OCI-LY1 (cell line): ENCODE results near the gene DMBT1.
"Not testable (repeated sequence)": the region's sequence is repeated elsewhere in the genome, so short reads cannot be mapped to it uniquely, and the experiment has no call there.

ENCODE experiments used
- H2AFZ ChIP-seq: fragments of 200-600 bp; sonication (generic), shearing (Covaris generic); 2 replicates; pipeline ENCODE4 v1.6.0; 2014; ENCODE audit warnings: antibody characterized with exemption, mild to moderate bottlenecking, low read length
- H3F3A ChIP-seq: fragments of 200-600 bp; sonication (generic), shearing (Covaris generic); 2 replicates; pipeline ENCODE4 v1.6.0; 2014; ENCODE audit warnings: mild to moderate bottlenecking, antibody characterized with exemption, low read length, moderate library complexity; ENCODE audit not compliant: insufficient read depth
- H3K27ac ChIP-seq: fragments of 200-600 bp; sonication (generic); 2 replicates; pipeline ENCODE4 v1.5.1; 2014; ENCODE audit warnings: low read length, mixed run types, mild to moderate bottlenecking, low read depth; ENCODE audit not compliant: poor library complexity, severe bottlenecking
- H3K27me3 ChIP-seq: fragments of 200-600 bp; sonication (generic); 2 replicates; pipeline ENCODE4 v1.6.0; 2014; ENCODE audit warnings: antibody characterized with exemption, mild to moderate bottlenecking, low read length, moderate library complexity; ENCODE audit not compliant: insufficient read depth
- H3K36me3 ChIP-seq: fragments of 200-600 bp; sonication (generic); 2 replicates; pipeline ENCODE4 v1.6.1; 2014; ENCODE audit warnings: mild to moderate bottlenecking, antibody characterized with exemption, low read length, moderate library complexity, mixed read lengths; ENCODE audit not compliant: insufficient read depth
- H3K4me1 ChIP-seq: fragments of 200-600 bp; sonication (generic); 2 replicates; pipeline ENCODE4 v1.5.1; 2014; ENCODE audit warnings: mild to moderate bottlenecking, low read length, moderate library complexity; ENCODE audit not compliant: insufficient read depth, severe bottlenecking
- H3K4me2 ChIP-seq: fragments of 200-600 bp; sonication (generic), shearing (Covaris generic); 2 replicates; pipeline ENCODE4 v1.6.1; 2014; ENCODE audit warnings: low read length
- H3K4me3 ChIP-seq: fragments of 200-600 bp; sonication (generic); 2 replicates; pipeline ENCODE4 v1.5.1; 2014; ENCODE audit warnings: low read length, low read depth, mild to moderate bottlenecking, mixed read lengths; ENCODE audit not compliant: poor library complexity, severe bottlenecking
- H3K79me2 ChIP-seq: fragments of 200-600 bp; shearing (Covaris generic); 2 replicates; pipeline ENCODE4 v1.6.1; 2016; ENCODE audit warnings: mixed run types, low read length, mixed read lengths; ENCODE audit not compliant: insufficient read depth
- H3K9ac ChIP-seq: fragments of 200-600 bp; sonication (generic), shearing (Covaris generic); 2 replicates; pipeline ENCODE4 v1.6.1; 2014; ENCODE audit warnings: mild to moderate bottlenecking, low read length, mixed read lengths
- H3K9me2 ChIP-seq: fragments of 200-600 bp; sonication (generic), shearing (Covaris generic); 2 replicates; pipeline ENCODE4 v1.6.1; 2014; ENCODE audit warnings: low read depth, mild to moderate bottlenecking, low read length, mixed read lengths
- H3K9me3 ChIP-seq: fragments of 200-600 bp; shearing (Covaris generic); 2 replicates; pipeline ENCODE4 v1.6.1; 2014; ENCODE audit warnings: low read length, mixed read lengths
- H4K20me1 ChIP-seq: fragments of 200-600 bp; sonication (generic), shearing (Covaris generic); 2 replicates; pipeline ENCODE4 v1.6.0; 2016; ENCODE audit warnings: mild to moderate bottlenecking, low read length; ENCODE audit not compliant: insufficient read depth
- CTCF ChIP-seq: fragments of 200-600 bp; sonication (generic), shearing (Covaris generic); IDR thresholded peaks from 2 replicates; pipeline ENCODE4 v1.5.1; 2017; ENCODE audit warnings: mild to moderate bottlenecking, antibody characterized with exemption, low read length, moderate library complexity, mixed read lengths
- EZH2 ChIP-seq: fragments of 200-600 bp; sonication (generic), shearing (Covaris generic); IDR thresholded peaks from 2 replicates; pipeline ENCODE4 v1.8.0; 2017; ENCODE audit warnings: borderline replicate concordance, mixed run types, mild to moderate bottlenecking, antibody characterized with exemption, low read length, moderate library complexity, mixed read lengths

DMBT1 gene

GRCh38 chr10:122592161-122592560, 31.6 kb downstream of the DMBT1 start:
- H3K9me2 ChIP-seq = no peaks in the 10 kb centered on the region
- no peak overlapping the region for H3K27ac ChIP-seq
- H3K9me3 ChIP-seq = no peaks in the 10 kb centered on the region
- no peak overlapping the region for H3K4me2 ChIP-seq
- H2AFZ ChIP-seq = no peak overlapping the region
- H3K27me3 ChIP-seq = no peaks in the 10 kb centered on the region
- H4K20me1 ChIP-seq = no peaks in the 10 kb centered on the region
- no peak overlapping the region for H3K9ac ChIP-seq
- no peaks in the 10 kb centered on the region for H3K4me1 ChIP-seq
- H3K36me3 ChIP-seq = no peaks in the 10 kb centered on the region
- H3K4me3 ChIP-seq = no peak overlapping the region
- no peaks in the 10 kb centered on the region for H3K79me2 ChIP-seq
- H3F3A ChIP-seq = no peaks in the 10 kb centered on the region
- TF ChIP-seq EZH2 (no peak), CTCF (no peak)

GRCh38 chr10:122617476-122618270, 57.1 kb downstream of the DMBT1 start:
- no peaks in the 10 kb centered on the region for H3K27me3 ChIP-seq
- TF ChIP-seq CTCF (no peak), EZH2 (no peak)
- no peaks in the 10 kb centered on the region for H3K4me1 ChIP-seq
- no peak overlapping the region for H3K4me2 ChIP-seq
- H2AFZ ChIP-seq = no peak overlapping the region
- H4K20me1 ChIP-seq = no peaks in the 10 kb centered on the region
- H3K79me2 ChIP-seq = no peaks in the 10 kb centered on the region
- no peaks in the 10 kb centered on the region for H3F3A ChIP-seq
- no peak overlapping the region for H3K4me3 ChIP-seq
- H3K9ac ChIP-seq = no peak overlapping the region
- no peak overlapping the region for H3K27ac ChIP-seq
- no peaks in the 10 kb centered on the region for H3K9me3 ChIP-seq
- no peaks in the 10 kb centered on the region for H3K9me2 ChIP-seq
- no peaks in the 10 kb centered on the region for H3K36me3 ChIP-seq

- H3K4me3 ChIP-seq = no peak overlapping the region
- H2AFZ ChIP-seq = no peak overlapping the region
- H3K79me2 ChIP-seq = no peaks in the 10 kb centered on the region
- TF ChIP-seq EZH2 = no peak
- no peak for TF ChIP-seq CTCF
- H3K27me3 ChIP-seq = no peaks in the 10 kb centered on the region
- no peaks in the 10 kb centered on the region for H3K9me2 ChIP-seq
- H3K4me2 ChIP-seq = no peak overlapping the region
- H3K36me3 ChIP-seq = no peaks in the 10 kb centered on the region
- H3K27ac ChIP-seq = no peak overlapping the region
- H3K9ac ChIP-seq = no peak overlapping the region
- no peaks in the 10 kb centered on the region for H3K9me3 ChIP-seq
- no peaks in the 10 kb centered on the region for H3F3A ChIP-seq
- H4K20me1 ChIP-seq = no peaks in the 10 kb centered on the region
- H3K4me1 ChIP-seq = no peaks in the 10 kb centered on the region
These were observed 58.1 kb downstream of the DMBT1 start for GRCh38 chr10:122618461-122619165.

- not testable (repeated sequence) for H2AFZ ChIP-seq, H3K9ac ChIP-seq, H3K4me2 ChIP-seq, H3F3A ChIP-seq, H4K20me1 ChIP-seq, H3K79me2 ChIP-seq, H3K4me1 ChIP-seq, H3K36me3 ChIP-seq, H3K27me3 ChIP-seq, H3K4me3 ChIP-seq, H3K9me2 ChIP-seq, H3K27ac ChIP-seq, H3K9me3 ChIP-seq
These were observed 60.4 kb downstream of the DMBT1 start for GRCh38 chr10:122620961-122621360.
